ENCODE data around the gene SNX5.

Gene SNX5

GRCh38 chr20:17950670-17951069 lies 17.9 kb downstream of the SNX5 start:
- Mint-ChIP-seq H3K27ac (no peak overlapping the region), H3K27me3 (ENCODE audit: low read depth, poor library complexity) (no peaks in the 10 kb centered on the region), H3K9me3 (no peaks in the 10 kb centered on the region), H3K36me3 (ENCODE audit: low read depth) (peaks cover 99% of the 10 kb centered on the region), H3K4me3 (no peak overlapping the region), H3K4me1 (peaks cover 7% of the 10 kb centered on the region)
- DNase-seq = no peak
- TF ChIP-seq, protein P1, sequence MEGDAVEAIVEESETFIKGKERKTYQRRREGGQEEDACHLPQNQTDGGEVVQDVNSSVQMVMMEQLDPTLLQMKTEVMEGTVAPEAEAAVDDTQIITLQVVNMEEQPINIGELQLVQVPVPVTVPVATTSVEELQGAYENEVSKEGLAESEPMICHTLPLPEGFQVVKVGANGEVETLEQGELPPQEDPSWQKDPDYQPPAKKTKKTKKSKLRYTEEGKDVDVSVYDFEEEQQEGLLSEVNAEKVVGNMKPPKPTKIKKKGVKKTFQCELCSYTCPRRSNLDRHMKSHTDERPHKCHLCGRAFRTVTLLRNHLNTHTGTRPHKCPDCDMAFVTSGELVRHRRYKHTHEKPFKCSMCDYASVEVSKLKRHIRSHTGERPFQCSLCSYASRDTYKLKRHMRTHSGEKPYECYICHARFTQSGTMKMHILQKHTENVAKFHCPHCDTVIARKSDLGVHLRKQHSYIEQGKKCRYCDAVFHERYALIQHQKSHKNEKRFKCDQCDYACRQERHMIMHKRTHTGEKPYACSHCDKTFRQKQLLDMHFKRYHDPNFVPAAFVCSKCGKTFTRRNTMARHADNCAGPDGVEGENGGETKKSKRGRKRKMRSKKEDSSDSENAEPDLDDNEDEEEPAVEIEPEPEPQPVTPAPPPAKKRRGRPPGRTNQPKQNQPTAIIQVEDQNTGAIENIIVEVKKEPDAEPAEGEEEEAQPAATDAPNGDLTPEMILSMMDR (IDR thresholded peaks at IDR 0.05) = no peak

DNA sequence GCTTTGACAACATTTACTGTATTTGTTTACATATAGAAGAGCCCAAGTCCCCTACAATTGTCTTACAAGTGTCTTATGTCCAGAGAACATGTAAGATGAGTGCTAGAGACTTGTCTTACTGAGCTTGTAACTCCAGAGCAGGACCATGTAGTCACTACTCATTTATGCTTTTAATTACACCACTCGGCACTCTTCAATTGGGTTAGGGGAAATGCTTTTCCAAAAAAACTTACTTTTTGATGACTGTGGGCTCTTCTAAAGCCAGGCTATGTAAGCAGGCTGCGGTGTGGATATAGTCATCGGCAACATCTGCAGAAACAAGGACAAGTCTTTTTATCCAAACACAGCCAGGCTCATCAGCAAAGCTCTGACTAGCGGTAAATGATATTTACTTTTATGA lies 18.7 kb downstream of the SNX5 start:
- Mint-ChIP-seq H3K36me3 (ENCODE audit: low read depth) (peaks cover 99% of the 10 kb centered on the region), H3K27ac (no peak overlapping the region), H3K4me1 (no peaks in the 10 kb centered on the region), H3K27me3 (ENCODE audit: low read depth, poor library complexity) (no peaks in the 10 kb centered on the region), H3K4me3 (no peak overlapping the region), H3K9me3 (no peaks in the 10 kb centered on the region)
- TF ChIP-seq, protein P1 (IDR thresholded peaks at IDR 0.05) = no peak
- no peak for DNase-seq

- TF ChIP-seq, protein P1 (IDR thresholded peaks at IDR 0.05) = no peak
- no peaks in the 10 kb centered on the region for H3K9me3 Mint-ChIP-seq
- H3K4me1 Mint-ChIP-seq = no peaks in the 10 kb centered on the region
- no peak overlapping the region for H3K4me3 Mint-ChIP-seq
- no peak for DNase-seq
- no peaks in the 10 kb centered on the region for H3K27me3 Mint-ChIP-seq (ENCODE audit: low read depth, poor library complexity)
- no peak overlapping the region for H3K27ac Mint-ChIP-seq
- H3K36me3 Mint-ChIP-seq (ENCODE audit: low read depth) = peaks cover 95% of the 10 kb centered on the region
These were observed 20.2 kb downstream of the SNX5 start for GRCh38 chr20:17948442-17948841.

GRCh38 chr20:17947474-17947815 lies 21.1 kb downstream of the SNX5 start:
- H3K36me3 Mint-ChIP-seq (ENCODE audit: low read depth) = peaks cover 95% of the 10 kb centered on the region
- no peak for DNase-seq
- H3K27me3 Mint-ChIP-seq (ENCODE audit: low read depth, poor library complexity) = no peaks in the 10 kb centered on the region
- H3K27ac Mint-ChIP-seq = no peak overlapping the region
- H3K4me3 Mint-ChIP-seq = no peak overlapping the region
- no peaks in the 10 kb centered on the region for H3K4me1 Mint-ChIP-seq
- TF ChIP-seq, protein P1 (IDR thresholded peaks at IDR 0.05) = no peak
- no peaks in the 10 kb centered on the region for H3K9me3 Mint-ChIP-seq

DNA sequence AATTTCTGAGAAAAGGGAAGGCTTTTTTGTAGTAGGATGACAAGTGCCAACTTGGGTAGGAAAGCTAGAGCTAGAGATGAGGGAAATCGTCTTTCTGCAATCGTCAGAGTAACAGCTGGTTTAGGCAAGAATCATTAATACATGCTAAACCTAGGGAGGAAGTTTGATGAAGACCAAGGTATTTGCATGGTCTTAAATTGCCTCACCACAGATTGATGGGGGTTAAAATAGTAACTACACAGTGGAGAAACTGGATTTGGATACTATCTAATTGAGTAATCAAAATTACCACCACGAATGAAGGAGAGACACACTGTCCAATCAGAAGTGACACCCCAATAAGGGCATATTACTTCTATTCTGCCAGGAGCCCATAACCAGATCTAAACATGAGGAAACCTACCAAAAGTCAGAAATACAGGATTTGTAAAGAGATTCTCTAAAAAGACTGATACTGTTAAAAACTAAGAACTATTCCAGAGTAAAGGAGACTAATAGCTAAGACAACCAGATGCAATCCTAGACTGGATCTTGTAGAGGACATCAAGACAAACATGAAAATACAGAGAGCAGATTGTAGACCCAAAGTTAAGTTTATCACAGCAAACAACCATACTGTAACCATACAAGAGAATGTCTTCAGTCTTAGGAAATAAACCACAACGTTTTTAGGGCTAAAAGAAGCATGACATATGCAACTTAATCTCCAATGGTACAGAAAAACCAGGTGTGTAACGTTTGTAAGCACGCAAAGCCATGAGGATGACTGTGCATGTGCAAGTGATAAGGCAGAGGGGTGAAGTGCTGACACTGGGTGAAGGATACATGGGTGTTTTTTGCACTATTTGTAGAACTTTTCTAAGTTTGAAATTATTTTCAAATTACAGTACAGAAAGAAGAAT lies 21.8 kb downstream of the SNX5 start:
- Mint-ChIP-seq H3K4me1 (no peaks in the 10 kb centered on the region), H3K4me3 (no peak overlapping the region), H3K36me3 (ENCODE audit: low read depth) (peaks cover 95% of the 10 kb centered on the region), H3K9me3 (no peaks in the 10 kb centered on the region), H3K27ac (peak overlapping the region; percentile 22), H3K27me3 (ENCODE audit: low read depth, poor library complexity) (no peaks in the 10 kb centered on the region)
- no peak for DNase-seq
- TF ChIP-seq, protein P1 (IDR thresholded peaks at IDR 0.05) = no peak

GRCh38 chr20:17946040-17946439 lies 22.6 kb downstream of the SNX5 start:
- TF ChIP-seq, protein P1 (IDR thresholded peaks at IDR 0.05) = no peak
- Mint-ChIP-seq H3K4me1 (no peaks in the 10 kb centered on the region), H3K27me3 (ENCODE audit: low read depth, poor library complexity) (no peaks in the 10 kb centered on the region)

More at GRCh38 chr20:17946040-17946439, 22.6 kb downstream of the SNX5 start:
- no peaks in the 10 kb centered on the region for H3K9me3 Mint-ChIP-seq
- H3K4me3 Mint-ChIP-seq = no peak overlapping the region
- peaks cover 94% of the 10 kb centered on the region for H3K36me3 Mint-ChIP-seq (ENCODE audit: low read depth)
- H3K27ac Mint-ChIP-seq = peak overlapping the region; percentile 22
- DNase-seq = no peak

All from nephron progenitor cell (in vitro differentiated cells).